ENCODE measurements around the gene TAOK2.
"Not testable (repeated sequence)": the region's sequence is repeated elsewhere in the genome, so short reads cannot be mapped to it uniquely, and the experiment has no call there.

TAOK2 gene

DNA sequence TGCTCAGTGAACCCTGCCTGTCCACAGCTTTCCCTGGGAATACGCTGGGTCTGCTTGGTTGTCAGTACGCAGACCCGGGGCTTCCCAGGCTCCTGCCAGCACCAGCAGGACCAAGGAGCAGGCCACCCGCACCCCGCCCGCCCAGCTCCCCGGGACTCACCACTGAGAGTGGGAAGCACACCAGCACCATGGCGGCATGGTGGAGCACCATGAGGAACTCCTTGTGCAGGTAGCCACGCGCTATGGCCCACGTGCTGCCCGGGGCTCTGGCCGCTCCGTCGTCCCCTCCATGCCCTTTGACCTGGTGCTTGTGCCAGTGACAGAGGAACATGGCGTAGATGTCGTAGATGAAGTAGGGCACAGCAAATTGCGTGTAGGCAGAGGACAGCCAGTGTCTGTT, 52.8 kb downstream of the TAOK2 start:
- DNase-seq = no peak

GRCh38 chr16:30027588-30028437, 54.1 kb downstream of the TAOK2 start:
- DNase-seq = peak; percentile 72

GRCh38 chr16:30028438-30029076, 54.9 kb downstream of the TAOK2 start:
- DNase-seq = peak; percentile 72

DNA sequence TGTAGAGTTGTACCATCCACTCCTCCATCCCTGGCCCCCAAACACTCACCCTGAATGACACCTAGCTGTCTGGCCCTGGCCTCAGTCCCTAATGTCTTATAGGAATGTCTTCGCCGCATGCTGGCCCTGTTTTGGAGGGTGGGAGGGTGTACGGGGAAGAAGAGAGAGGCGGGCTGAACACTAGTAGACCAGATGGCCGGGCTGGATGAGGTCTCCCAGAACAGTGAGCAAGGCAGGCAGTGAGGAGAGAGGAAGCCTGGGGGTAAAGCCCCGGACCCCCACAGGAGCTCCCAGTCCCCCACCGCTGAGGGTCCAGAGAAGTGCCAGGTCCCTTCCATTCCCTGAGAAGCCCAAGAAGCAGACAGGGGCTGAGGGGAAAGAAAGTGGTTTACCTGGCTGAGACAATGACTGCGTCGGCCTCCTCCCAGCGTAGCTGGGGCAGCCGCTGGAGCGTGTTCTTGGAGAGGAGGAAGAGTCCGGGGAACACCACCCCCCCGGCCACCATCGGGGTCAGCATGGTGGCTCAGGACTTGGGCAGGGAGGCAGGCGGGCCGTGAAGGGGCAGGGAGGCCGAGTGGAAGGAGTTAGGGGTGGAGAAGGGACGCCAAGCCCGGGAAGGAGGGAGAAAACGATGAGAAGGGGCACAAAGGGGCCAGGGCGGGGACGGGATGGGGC, 56.5 kb downstream of the TAOK2 start:
- DNase-seq = no peak

- DNase-seq = no peak
These were observed 57.3 kb downstream of the TAOK2 start, which contains the start of gene TLCD3B for GRCh38 chr16:30030841-30031413. TSS of gene TLCD3B (minus strand) at chr16:30031271. CDS start at chr16:30030527, 744 bp downstream.

DNA sequence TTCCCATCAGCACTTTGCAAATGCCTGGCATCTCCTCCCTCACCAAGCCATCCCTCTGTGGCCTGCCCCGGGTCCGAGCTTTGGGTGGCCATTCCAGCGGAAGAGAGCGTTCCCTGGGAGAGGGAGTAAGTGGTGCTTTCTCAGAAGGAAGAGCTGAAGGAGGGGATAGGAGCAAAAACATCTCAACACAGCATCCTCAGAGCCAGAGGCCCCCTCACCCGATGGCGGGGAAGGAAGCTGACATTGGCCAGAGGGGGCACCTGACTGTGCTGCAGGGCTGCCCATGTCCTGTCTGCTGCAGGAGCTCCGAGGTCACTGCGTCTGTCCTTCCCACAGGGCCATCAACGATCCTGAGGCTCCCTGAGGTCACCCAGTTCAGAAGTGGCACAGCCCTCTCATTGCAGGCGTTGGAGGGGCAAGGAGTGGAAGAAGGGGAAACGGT, 57.8 kb downstream of the TAOK2 start:
- DNase-seq = no peak

- DNase-seq = peak; percentile 57
These were observed 58.6 kb downstream of the TAOK2 start for GRCh38 chr16:30032083-30032819.

- no peak for DNase-seq
These were observed 59.6 kb downstream of the TAOK2 start for GRCh38 chr16:30033270-30033669.

DNA sequence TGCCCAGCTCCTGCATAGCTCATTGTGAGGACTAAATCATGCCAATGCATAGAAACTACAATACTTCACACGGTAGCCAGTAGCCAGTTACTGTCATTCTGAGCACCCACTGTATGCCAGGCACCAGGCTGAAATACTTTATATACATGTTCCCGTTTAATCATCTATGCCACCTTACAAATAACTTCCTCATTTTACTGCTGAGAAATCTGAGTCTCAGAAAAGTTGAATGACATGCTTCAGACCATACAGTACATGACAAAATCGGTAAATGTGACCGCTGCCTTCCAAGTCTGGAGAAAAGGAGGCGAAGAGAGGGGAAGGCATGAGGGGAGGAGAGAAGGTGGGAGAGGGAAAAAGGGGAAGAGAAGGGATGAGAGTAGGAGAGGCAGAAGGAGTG, 66.6 kb downstream of the TAOK2 start:
- no peak for DNase-seq

GRCh38 chr16:30040690-30041089, 67.0 kb downstream of the TAOK2 start:
- not testable (repeated sequence) for DNase-seq

DNA sequence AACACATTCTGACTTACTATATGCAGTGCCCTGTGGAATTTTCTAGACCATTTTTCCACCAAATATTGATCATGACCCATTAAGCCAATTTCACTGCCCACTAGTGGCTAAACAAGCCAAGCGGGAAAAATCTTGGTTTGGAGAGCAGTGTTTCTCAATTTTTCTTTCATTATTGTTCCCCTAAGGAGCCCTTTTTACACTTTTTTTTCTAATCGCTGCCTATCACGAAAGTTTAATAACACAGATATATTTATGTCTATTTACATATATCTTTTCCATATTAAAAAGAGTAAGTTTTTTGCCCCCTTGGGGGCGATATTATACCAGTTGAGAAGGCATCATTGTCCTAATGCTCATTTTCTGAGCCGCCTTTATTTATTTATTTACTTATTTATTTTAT, 68.2 kb downstream of the TAOK2 start:
- DNase-seq = no peak
